HG03108 (cell line): ENCODE results near the gene MBD5.

Experiments
- ATAC-seq: cut with Tn5 transposase; IDR thresholded peaks from one replicate; pipeline ENCODE4 v1.9.1; 2021; ENCODE audit warnings: moderate library complexity; ENCODE audit not compliant: unreplicated experiment

Gene MBD5

GRCh38 chr2:148108385-148108784 lies 87.5 kb downstream of the MBD5 start:
- ATAC-seq = no peak

- no peak for ATAC-seq
These were observed 89.3 kb downstream of the MBD5 start for GRCh38 chr2:148110184-148110583.

- ATAC-seq = no peak
These were observed 101.9 kb downstream of the MBD5 start for GRCh38 chr2:148122788-148123187.

- no peak for ATAC-seq
These were observed 103.4 kb downstream of the MBD5 start for GRCh38 chr2:148124271-148124670.

DNA sequence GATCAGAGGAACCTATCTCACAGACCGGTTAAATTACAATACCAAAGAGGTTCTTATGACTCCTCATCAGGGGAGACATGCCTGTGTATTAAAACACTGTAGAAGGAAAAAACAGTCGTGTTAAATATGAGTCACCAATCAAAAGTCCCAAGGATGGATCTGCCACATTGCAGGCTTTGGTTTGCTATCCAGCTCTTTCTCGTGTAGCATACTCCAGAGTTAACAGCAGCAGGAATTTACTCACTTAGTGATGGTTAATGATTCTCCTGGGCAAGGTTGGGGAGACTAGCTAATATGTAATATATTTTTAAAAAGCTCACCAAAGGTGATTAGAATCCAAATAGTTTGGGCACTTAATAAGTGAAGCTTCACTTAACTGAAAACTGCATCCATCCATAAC lies 109.7 kb downstream of the MBD5 start:
- no peak for ATAC-seq

GRCh38 chr2:148132412-148132811 lies 111.5 kb downstream of the MBD5 start:
- no peak for ATAC-seq

- no peak for ATAC-seq
These were observed 114.8 kb downstream of the MBD5 start for GRCh38 chr2:148135705-148136104.

GRCh38 chr2:148136441-148136840 lies 115.5 kb downstream of the MBD5 start:
- no peak for ATAC-seq

DNA sequence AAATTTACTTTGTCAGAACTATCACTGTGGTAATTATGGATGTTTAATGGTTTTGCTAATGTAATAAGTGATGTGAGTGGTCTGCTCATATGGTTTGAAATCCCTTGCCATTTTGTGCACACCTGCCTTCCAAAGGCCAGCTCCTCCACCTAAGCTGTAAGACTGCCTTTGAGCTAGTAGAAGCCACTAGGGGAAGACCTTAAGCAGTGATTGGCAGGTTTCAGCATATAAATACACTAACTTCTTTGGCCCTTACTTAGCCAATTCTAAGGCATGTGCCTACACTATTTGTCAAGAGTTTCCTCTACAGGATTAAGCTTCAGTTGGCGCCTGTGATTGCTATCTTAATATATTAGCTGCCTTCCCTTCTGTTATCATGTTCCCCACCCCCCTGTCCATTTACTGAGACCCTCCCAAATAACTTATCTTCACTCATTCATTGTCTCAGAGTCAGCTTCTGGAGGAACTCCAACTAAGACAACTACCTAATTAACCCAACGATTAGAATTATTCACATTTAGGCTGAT lies 141.1 kb downstream of the MBD5 start:
- no peak for ATAC-seq

DNA sequence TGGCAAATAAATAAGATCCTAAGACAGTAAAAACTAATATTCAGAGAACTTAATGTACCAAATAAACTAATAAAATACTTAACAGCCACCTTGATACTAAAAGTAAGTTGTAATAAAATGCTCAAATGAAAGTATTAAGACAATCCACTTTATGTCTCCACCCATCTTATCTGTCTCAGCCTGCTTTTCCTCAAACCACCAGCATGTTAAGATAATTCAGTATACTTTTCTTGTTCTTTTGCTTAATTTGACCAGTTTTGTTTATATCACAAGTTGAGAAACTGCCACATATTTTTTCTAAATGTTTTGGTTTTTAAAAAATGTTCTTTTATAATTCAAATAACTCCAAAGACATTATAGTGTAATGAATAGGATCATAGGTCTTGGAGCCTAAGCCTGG lies 142.0 kb downstream of the MBD5 start:
- no peak for ATAC-seq

DNA sequence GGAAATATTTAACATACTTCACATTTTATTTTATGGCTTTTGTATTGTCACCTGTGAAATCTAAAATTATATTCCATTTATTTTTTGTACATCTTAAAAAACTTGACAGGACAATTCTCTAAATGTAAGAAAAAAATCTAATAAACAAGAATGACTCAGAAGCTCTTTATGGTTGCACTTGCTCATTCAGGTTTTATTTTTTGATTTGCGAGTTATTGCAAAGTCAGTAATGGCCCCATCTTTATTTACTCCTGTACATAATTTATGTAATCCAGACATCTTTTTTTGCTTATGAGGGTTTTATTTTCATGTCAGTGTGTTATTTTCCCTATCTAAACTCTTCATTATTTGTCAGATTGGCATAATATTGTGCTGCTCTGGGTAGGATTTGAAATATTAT lies 145.1 kb downstream of the MBD5 start:
- ATAC-seq = no peak

DNA sequence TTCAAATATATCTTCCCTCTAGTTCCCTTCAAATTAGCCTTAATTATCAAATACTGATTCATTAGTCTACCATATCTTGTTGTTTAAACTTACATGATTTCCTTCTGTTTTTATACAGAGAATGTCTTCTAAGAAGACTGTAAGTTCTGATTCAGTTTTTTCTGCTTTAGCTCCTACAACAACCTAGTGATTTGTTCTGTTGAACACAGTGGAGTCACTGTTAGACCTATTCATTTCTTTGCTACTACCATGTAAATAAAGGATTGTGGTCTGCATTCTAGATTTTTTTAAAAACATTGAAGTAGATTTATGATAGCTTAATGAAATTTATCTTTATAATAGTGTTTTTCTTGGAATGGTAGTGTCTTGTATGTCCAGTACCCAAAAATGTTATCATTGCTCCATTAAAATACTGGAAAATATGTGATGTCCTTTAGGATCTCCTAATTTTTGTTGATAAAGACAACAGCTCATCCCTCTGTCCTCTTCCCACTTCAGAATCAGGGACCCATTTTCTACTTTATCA lies 146.4 kb downstream of the MBD5 start:
- ATAC-seq = no peak

- ATAC-seq = no peak
These were observed 147.0 kb downstream of the MBD5 start for GRCh38 chr2:148167855-148168254.

GRCh38 chr2:148172131-148172753 lies 151.4 kb downstream of the MBD5 start:
- no peak for ATAC-seq

DNA sequence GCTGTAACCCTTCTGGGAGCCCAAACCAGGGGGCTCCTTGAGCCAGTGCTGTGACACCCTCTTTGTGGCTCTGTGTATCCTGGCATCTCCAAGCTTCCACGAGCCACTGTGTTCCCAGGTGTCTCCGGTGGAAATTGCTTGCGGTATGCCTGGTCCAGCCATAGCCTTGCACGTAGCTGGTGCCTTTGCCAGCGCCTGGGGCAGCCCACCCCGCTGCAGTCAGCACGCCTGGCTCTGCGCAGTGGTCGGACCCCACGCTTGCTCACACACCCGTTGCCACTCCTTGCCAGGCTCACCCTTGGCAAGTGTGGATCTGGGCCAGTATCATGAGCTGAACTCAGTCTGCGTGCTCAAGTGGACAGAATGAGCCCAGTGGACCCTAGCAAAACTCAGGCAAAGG lies 152.3 kb downstream of the MBD5 start:
- no peak for ATAC-seq

GRCh38 chr2:148177559-148177958 lies 156.7 kb downstream of the MBD5 start:
- ATAC-seq = no peak

GRCh38 chr2:148179724-148180123 lies 158.8 kb downstream of the MBD5 start:
- ATAC-seq = no peak

DNA sequence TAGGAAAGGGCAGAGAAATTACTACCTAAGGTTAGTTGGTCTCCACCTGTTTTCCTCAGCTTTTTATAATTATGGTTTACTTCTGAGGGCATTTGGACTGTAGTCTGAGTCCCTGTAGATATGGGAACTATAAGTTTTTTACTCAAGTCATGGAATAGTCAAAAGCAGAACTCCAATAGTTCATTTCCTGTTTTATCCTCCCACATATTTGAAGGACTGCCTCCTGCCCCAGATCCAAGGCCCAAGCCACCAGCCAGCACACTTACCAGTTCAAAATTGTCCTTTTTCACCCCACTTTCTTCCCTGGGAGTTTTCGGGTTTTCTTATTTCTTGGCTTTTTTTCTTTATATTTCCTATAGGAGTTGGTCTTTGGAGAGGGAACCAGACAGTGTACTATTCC lies 164.1 kb downstream of the MBD5 start:
- ATAC-seq = no peak

DNA sequence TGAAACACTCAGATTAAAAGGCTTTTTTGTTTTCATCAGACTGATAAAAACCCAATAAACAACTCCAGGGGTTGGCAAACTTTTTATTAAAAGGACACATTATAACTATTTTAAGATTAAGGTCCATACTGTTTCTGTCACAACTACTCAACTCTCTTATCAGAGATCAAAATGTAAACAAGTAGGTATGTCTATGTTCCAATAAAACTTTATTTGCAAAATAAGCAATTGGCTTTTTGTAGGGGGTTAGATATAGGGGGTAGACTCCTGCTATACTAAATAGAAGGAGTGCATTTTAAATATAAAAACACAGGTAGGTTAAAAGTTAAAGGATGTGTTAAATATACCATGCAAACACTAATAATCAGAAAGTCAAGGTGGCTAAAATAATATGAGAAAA lies 174.0 kb downstream of the MBD5 start:
- no peak for ATAC-seq

GRCh38 chr2:148201075-148202004 lies 180.4 kb downstream of the MBD5 start:
- no peak for ATAC-seq

DNA sequence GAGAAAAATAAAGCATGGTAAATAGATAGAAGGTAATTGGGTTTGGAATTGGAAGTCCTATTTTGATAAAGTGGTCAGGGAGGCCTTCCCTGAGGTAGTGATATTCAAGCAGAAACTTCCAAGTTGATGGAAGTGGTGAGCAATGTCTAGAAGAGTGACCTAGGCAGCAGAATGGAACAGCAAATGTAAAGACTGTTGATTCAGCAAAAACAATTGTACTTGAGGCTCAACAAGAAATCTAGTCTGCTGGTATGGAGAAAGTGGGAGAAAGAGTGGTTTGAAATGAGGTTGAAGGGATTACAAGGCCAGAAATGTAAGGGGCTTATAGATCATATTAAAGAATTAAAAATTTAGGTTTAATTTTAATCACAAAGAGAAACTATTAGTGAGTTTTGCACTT lies 181.3 kb downstream of the MBD5 start:
- ATAC-seq = no peak

DNA sequence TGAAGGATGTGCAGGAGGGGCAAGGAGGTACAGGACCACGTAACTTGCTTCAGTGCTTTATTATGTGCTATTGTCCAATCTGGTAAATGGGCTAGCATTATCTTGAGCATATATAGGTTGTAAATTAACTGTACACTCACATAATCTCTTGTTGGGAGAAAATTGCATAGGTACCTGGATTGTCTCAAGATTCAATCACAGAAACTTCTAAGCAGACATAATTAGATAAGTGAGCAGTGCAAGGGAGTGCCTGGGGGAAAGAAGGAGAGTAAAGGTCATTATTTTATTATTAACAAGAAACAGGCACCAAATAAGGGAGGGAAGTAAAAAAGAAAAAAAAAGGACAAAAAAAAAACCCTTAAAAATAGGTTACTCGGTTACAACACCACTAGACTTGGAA lies 186.2 kb downstream of the MBD5 start:
- ATAC-seq = no peak
